Ishikawa (cell line): ENCODE data around the gene ASB1.

Source experiments
- CEBPB ChIP-seq: IDR thresholded peaks from 2 replicates; pipeline ENCODE4 v1.6.1; 2012
- CREB1 ChIP-seq: IDR thresholded peaks from 2 replicates; pipeline ENCODE4 v1.6.1; 2012; ENCODE audit warnings: low read depth
- EGR1 ChIP-seq: IDR thresholded peaks from 2 replicates; pipeline ENCODE4 v1.6.1; 2012
- EP300 ChIP-seq: IDR thresholded peaks from 2 replicates; pipeline ENCODE4 v1.6.1; 2012; ENCODE audit warnings: borderline replicate concordance
- FOXM1 ChIP-seq: IDR thresholded peaks from 2 replicates; pipeline ENCODE4 v1.6.1; 2012; ENCODE audit warnings: low read depth, borderline replicate concordance
- NFIC ChIP-seq: IDR thresholded peaks from 2 replicates; pipeline ENCODE4 v1.6.1; 2012
- RAD21 ChIP-seq: IDR thresholded peaks from 2 replicates; pipeline ENCODE4 v1.6.1; 2012; ENCODE audit warnings: low read depth
- TAF1 ChIP-seq: IDR thresholded peaks from 2 replicates; pipeline ENCODE4 v1.6.1; 2012; ENCODE audit warnings: low read depth, mild to moderate bottlenecking
- TCF12 ChIP-seq: IDR thresholded peaks from 2 replicates; pipeline ENCODE4 v1.6.1; 2012; ENCODE audit warnings: low read depth
- TEAD4 ChIP-seq: IDR thresholded peaks from 2 replicates; pipeline ENCODE4 v1.6.1; 2012
- YY1 ChIP-seq: IDR thresholded peaks from 2 replicates; pipeline ENCODE4 v1.6.1; 2012; ENCODE audit warnings: low read depth
- ZBTB7A ChIP-seq: IDR thresholded peaks from 2 replicates; pipeline ENCODE4 v1.6.1; 2012; ENCODE audit warnings: low read depth
- TF ChIP-seq, protein P1 (sequence below): IDR thresholded peaks from 2 replicates; pipeline ENCODE4 v1.6.1; 2012; ENCODE audit warnings: low read depth, mild to moderate bottlenecking
- TF ChIP-seq, protein P2 (sequence below): IDR thresholded peaks from 2 replicates; pipeline ENCODE4 v1.6.1; 2012
- TF ChIP-seq, protein P3 (sequence below): IDR thresholded peaks from 2 replicates; pipeline ENCODE4 v1.6.1; 2012

The ASB1 gene

DNA sequence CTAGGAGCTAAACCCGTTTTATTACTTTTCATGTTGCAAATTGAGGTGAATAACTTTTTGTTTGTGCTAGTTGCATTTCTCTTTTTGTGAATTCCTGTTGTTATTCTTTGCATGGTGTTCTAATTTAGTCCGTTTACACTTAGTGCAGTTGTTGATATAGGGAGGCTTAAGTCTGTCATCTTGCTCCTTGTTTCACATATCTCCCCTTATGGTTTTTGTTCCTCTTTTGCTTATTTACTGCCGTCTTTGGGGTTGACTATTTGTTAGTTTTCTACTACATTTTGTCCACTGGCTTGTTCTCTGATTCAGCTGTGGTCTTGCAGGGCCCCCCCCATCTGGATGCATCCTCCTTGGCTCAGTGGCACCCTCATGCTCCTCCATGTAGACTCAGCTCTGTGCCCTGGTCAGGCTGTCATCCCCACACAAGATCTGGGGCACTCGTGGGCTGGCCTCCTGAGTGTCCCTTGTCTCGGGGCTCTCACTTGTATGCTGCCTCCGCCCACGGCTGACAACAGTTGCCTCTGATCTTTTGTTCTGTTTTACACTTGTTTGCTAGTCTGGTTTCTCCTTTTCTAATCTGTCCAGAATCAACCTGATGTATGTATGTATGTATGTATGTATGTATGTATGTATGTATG is 42.9 kb upstream of the ASB1 start:
- TF ChIP-seq, protein P1, sequence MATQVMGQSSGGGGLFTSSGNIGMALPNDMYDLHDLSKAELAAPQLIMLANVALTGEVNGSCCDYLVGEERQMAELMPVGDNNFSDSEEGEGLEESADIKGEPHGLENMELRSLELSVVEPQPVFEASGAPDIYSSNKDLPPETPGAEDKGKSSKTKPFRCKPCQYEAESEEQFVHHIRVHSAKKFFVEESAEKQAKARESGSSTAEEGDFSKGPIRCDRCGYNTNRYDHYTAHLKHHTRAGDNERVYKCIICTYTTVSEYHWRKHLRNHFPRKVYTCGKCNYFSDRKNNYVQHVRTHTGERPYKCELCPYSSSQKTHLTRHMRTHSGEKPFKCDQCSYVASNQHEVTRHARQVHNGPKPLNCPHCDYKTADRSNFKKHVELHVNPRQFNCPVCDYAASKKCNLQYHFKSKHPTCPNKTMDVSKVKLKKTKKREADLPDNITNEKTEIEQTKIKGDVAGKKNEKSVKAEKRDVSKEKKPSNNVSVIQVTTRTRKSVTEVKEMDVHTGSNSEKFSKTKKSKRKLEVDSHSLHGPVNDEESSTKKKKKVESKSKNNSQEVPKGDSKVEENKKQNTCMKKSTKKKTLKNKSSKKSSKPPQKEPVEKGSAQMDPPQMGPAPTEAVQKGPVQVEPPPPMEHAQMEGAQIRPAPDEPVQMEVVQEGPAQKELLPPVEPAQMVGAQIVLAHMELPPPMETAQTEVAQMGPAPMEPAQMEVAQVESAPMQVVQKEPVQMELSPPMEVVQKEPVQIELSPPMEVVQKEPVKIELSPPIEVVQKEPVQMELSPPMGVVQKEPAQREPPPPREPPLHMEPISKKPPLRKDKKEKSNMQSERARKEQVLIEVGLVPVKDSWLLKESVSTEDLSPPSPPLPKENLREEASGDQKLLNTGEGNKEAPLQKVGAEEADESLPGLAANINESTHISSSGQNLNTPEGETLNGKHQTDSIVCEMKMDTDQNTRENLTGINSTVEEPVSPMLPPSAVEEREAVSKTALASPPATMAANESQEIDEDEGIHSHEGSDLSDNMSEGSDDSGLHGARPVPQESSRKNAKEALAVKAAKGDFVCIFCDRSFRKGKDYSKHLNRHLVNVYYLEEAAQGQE = no peak
- TF ChIP-seq RAD21 (no peak), FOXM1 (no peak), ZBTB7A (no peak), NFIC (no peak), CREB1 (no peak), YY1 (no peak), TCF12 (no peak), TEAD4 (no peak), TAF1 (no peak), EGR1 (no peak), CEBPB (no peak), EP300 (no peak)
- TF ChIP-seq, protein P2, sequence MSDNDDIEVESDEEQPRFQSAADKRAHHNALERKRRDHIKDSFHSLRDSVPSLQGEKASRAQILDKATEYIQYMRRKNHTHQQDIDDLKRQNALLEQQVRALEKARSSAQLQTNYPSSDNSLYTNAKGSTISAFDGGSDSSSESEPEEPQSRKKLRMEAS = no peak
- TF ChIP-seq, protein P3, sequence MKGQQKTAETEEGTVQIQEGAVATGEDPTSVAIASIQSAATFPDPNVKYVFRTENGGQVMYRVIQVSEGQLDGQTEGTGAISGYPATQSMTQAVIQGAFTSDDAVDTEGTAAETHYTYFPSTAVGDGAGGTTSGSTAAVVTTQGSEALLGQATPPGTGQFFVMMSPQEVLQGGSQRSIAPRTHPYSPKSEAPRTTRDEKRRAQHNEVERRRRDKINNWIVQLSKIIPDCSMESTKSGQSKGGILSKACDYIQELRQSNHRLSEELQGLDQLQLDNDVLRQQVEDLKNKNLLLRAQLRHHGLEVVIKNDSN = no peak

DNA sequence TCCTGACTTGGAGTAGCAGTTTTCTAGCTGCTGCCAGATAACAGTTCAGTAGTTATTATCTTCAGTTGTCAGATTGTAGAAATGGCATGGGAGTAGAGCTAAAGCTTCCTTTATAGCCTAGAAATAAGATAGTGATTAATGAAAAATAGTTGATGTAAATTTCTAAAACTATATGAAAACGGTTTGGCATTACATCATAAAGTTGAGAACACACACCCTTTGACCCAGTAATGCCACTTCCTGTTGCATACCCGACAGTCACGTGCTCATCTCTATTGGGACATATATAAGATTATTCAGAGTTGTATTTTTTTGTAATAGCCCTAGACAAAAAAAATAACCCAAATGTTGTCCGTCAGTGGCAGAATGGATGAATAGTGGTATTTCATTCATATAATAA is 39.4 kb upstream of the ASB1 start:
- no peak for TF ChIP-seq TEAD4
- TF ChIP-seq YY1 = no peak
- TF ChIP-seq, protein P2 = no peak
- no peak for TF ChIP-seq EP300

DNA sequence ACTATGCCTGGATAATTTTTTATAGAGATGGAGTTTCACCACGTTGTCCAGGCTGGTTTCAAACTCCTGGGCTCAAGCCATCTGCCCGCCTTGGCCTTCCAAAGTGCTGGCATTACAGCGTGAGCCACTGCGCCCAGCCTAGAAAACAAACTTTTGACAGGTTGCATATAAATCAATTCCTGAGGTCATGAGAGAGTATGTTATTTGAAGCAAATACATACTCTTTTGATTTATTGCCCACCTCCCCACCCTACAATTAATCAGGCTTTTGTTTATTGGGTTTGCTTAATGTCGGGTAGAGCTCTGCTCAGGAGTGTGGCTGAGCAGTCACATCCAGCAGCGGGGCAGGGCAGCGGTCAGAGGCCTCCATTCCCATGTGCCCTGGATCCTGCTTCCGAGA is 37.9 kb upstream of the ASB1 start:
- TF ChIP-seq CEBPB = no peak
- TF ChIP-seq, protein P3 = no peak
- no peak for TF ChIP-seq FOXM1
- no peak for TF ChIP-seq ZBTB7A

DNA sequence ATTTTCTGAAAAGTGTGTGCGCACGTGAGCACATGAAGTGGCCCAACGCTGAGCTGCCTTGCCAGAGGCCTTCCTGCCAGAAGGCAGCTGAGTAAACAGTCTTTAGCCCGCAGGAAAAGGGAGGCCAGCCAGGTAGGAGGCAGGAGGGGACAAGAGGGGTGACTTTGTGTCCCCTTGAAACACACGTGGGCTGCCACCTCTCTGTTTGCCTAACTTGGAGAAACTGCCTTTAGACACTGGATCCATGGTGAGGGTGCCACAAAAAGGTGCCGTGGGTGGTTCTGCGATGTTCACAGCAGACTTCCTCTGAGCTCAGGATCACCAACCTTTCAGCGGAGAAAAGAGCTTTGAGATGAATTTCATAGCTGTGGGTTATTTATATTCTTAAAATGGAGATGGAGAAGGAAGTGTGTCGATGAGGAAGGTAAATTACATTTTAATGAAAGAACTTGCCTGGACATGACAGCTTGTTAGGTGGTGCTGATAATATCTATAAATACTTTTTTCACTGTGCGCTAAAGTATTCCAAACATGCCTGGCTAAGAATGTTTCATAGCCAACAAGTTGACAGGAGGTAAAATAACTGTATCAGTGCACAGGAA is 36.6 kb upstream of the ASB1 start:
- TF ChIP-seq, protein P2 = no peak
- TF ChIP-seq, protein P1 = no peak
- TF ChIP-seq CREB1 = no peak

DNA sequence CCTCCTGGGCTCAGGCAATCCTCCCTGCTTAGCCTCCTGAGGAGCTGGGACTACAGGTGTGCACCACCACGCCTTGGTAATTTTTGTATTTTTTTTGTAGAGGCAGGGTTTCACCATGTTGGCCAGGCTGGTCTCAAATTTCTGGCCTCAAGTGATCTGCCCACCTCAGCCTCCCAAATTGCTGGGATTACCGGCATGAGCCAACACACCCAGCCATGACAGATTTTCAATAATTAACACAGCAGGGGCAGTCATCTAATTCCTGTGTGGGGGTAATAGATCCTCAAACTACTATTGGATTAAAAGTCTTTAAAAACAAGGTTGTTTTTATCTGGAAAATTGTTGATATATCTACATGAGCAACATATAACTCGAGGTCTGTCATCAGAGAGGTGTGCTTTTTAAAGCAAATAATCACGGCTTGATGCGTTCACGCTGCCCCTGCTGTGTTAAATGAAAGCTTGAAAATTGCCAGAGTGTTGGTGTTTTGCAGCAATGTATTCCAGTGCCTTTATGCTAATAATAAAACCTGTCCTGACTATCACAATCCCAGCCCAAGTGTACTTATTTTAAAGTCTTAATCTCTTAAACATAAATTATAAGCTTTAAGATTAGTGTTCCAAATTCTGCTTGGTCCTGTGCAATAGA is 35.6 kb upstream of the ASB1 start:
- no peak for TF ChIP-seq ZBTB7A
- TF ChIP-seq EGR1 = no peak
- TF ChIP-seq NFIC = no peak
- TF ChIP-seq, protein P1 = no peak
- TF ChIP-seq CEBPB = no peak
- TF ChIP-seq FOXM1 = no peak
- no peak for TF ChIP-seq EP300
